Skeletal muscle satellite cell (primary cell): ENCODE results near the gene GIPC3.

Experiments
- H3K27me3 ChIP-seq: 2 replicates; pipeline ENCODE4 v1.7.0; 2013; ENCODE audit warnings: low read length; ENCODE audit not compliant: control insufficient read depth, insufficient read depth
- H3K36me3 ChIP-seq: 2 replicates; pipeline ENCODE4 v1.7.0; 2013; ENCODE audit warnings: mild to moderate bottlenecking, control low read depth, low read length; ENCODE audit not compliant: insufficient read depth
- H3K4me1 ChIP-seq: 2 replicates; pipeline ENCODE4 v1.7.0; 2013; ENCODE audit warnings: low read length; ENCODE audit not compliant: control insufficient read depth, insufficient read depth
- H3K4me2 ChIP-seq: 2 replicates; pipeline ENCODE4 v1.7.0; 2013; ENCODE audit warnings: mild to moderate bottlenecking, low read length
- H3K4me3 ChIP-seq: 2 replicates; pipeline ENCODE4 v1.7.0; 2013; ENCODE audit warnings: low read length
- H3K9ac ChIP-seq: 2 replicates; pipeline ENCODE4 v1.7.0; 2013; ENCODE audit warnings: mild to moderate bottlenecking, low read depth, low read length, moderate library complexity
- H3K9me3 ChIP-seq: replicated peaks from 2 replicates; pipeline ENCODE4 v1.7.0; 2013; ENCODE audit warnings: mild to moderate bottlenecking, control low read depth, low read length

GIPC3 gene

DNA sequence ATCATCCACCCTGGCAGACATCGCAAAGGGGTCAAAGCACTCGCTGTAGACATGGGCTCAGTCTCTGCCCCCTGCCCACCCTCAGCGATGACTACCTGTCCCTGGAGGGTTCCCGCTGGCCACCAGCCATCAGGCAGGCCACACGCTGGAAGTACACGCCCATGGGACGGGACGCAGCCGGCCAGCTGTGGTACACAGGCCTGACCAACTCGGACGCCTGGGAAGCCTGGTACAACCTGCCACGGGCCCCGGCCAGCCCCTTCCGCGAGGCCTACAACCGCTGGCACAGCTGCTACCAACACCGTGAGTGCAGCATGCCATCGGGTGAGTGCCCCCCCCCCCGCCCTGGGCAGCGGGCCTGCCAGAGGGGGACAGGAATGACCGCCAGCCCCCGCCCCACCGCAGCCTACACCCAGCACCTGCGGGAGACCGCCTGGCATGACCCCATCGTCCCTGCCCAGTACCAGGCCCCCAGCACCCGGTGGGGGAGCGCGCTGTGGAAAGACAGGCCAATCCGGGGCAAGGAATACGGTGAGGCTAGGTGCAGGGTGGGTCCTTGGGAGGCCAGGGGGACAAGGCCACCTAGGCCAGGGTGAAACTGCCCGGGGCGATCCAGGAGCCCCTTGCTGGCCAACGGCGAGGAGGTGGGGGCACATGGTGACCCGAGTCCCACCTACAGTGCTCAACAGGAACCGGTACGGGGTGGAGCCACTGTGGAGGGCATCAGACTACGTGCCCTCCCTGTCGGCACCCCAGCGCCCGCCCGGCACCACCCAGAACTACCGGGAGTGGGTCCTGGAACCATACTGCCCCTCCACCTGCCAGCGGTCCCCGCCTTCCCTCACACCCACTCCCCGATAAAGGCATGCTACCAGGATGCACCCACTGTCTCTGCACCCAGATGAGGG is 41.9 kb upstream of the GIPC3 start:
- Histone ChIP-seq H3K9ac (no peak overlapping the region), H3K9me3 (no peaks in the 10 kb centered on the region), H3K4me3 (no peak overlapping the region), H3K36me3 (peaks cover 23% of the 10 kb centered on the region), H3K4me1 (no peaks in the 10 kb centered on the region), H3K27me3 (no peaks in the 10 kb centered on the region), H3K4me2 (no peak overlapping the region)

DNA sequence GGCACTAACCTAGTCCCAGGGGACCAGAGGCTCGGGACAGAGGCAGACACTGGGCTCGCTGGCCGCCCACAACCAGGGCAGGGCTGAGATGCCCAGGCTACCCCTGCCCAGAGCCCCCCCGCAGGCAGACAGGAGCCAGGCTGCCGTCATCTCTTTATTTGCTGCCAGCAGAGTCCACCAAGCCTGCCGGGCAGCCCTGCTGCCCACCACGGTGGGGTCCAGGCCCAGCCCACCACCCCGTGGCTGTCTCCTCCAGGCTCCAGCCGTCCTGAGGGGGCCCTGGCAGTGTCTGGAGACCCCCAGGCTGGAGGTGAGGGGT is 41.3 kb upstream of the GIPC3 start:
- no peaks in the 10 kb centered on the region for H3K4me1 ChIP-seq
- no peak overlapping the region for H3K9ac ChIP-seq
- no peak overlapping the region for H3K4me2 ChIP-seq
- H3K27me3 ChIP-seq: no peaks in the 10 kb centered on the region
- H3K36me3 ChIP-seq: peaks cover 25% of the 10 kb centered on the region
- H3K9me3 ChIP-seq: no peaks in the 10 kb centered on the region
- no peak overlapping the region for H3K4me3 ChIP-seq

- peaks cover 21% of the 10 kb centered on the region for H3K36me3 ChIP-seq
- no peak overlapping the region for H3K4me2 ChIP-seq
- H3K9me3 ChIP-seq: no peaks in the 10 kb centered on the region
- no peak overlapping the region for H3K4me3 ChIP-seq
- H3K9ac ChIP-seq: no peak overlapping the region
- H3K4me1 ChIP-seq: no peaks in the 10 kb centered on the region
- no peaks in the 10 kb centered on the region for H3K27me3 ChIP-seq
These were observed 40.3 kb upstream of the GIPC3 start for GRCh38 chr19:3544742-3545668.

- Histone ChIP-seq H3K9ac (no peak overlapping the region), H3K36me3 (peaks cover 21% of the 10 kb centered on the region)
These were observed 39.6 kb upstream of the GIPC3 start for GRCh38 chr19:3545669-3546034.

DNA sequence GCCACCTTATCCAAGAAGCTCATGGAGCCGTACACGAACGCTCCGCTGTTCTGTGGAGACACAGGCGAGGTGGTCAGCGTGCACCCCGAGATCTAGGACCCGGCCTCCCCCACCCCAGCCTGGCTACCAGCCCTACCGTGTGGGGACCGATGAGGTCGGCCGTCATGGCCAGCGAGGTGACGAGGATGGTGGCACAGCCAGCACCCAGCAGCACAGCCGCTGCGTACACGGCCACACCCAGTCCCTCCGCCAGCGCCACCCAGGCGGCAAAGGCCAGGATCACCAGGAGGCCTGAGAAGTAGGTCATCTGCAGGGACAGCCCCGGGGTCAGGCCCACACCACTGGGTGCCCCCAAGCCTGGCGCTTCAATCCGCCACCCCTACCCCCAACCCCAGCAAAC is 39.2 kb upstream of the GIPC3 start:
- no peaks in the 10 kb centered on the region for H3K4me1 ChIP-seq
- no peaks in the 10 kb centered on the region for H3K27me3 ChIP-seq
- no peak overlapping the region for H3K4me2 ChIP-seq
- H3K9ac ChIP-seq: no peak overlapping the region
- no peaks in the 10 kb centered on the region for H3K9me3 ChIP-seq
- peaks cover 21% of the 10 kb centered on the region for H3K36me3 ChIP-seq
- no peak overlapping the region for H3K4me3 ChIP-seq

More at GRCh38 chr19:3545669-3546034, 39.6 kb upstream of the GIPC3 start:
- no peaks in the 10 kb centered on the region for H3K27me3 ChIP-seq
- no peak overlapping the region for H3K4me3 ChIP-seq
- H3K4me2 ChIP-seq: no peak overlapping the region
- H3K4me1 ChIP-seq: no peaks in the 10 kb centered on the region
- no peaks in the 10 kb centered on the region for H3K9me3 ChIP-seq

GRCh38 chr19:3547301-3547731 is 38.0 kb upstream of the GIPC3 start:
- H3K4me1 ChIP-seq: no peaks in the 10 kb centered on the region
- no peak overlapping the region for H3K4me2 ChIP-seq
- peaks cover 21% of the 10 kb centered on the region for H3K36me3 ChIP-seq
- no peaks in the 10 kb centered on the region for H3K27me3 ChIP-seq
- H3K4me3 ChIP-seq: no peak overlapping the region
- H3K9me3 ChIP-seq: no peaks in the 10 kb centered on the region
- H3K9ac ChIP-seq: no peak overlapping the region

GRCh38 chr19:3547767-3548282 is 37.5 kb upstream of the GIPC3 start:
- no peak overlapping the region for H3K4me3 ChIP-seq
- H3K9me3 ChIP-seq: no peaks in the 10 kb centered on the region
- H3K36me3 ChIP-seq: peaks cover 21% of the 10 kb centered on the region
- no peak overlapping the region for H3K4me2 ChIP-seq
- no peaks in the 10 kb centered on the region for H3K27me3 ChIP-seq
- H3K4me1 ChIP-seq: no peaks in the 10 kb centered on the region
- no peak overlapping the region for H3K9ac ChIP-seq

GRCh38 chr19:3548606-3549005 is 36.7 kb upstream of the GIPC3 start:
- no peak overlapping the region for H3K4me2 ChIP-seq
- peaks cover 21% of the 10 kb centered on the region for H3K36me3 ChIP-seq
- H3K9ac ChIP-seq: no peak overlapping the region
- H3K4me3 ChIP-seq: no peak overlapping the region
- H3K27me3 ChIP-seq: no peaks in the 10 kb centered on the region
- H3K9me3 ChIP-seq: no peaks in the 10 kb centered on the region
- no peaks in the 10 kb centered on the region for H3K4me1 ChIP-seq

- Histone ChIP-seq H3K4me1 (no peaks in the 10 kb centered on the region), H3K36me3 (peaks cover 21% of the 10 kb centered on the region), H3K9ac (no peak overlapping the region)
These were observed 35.5 kb upstream of the GIPC3 start for GRCh38 chr19:3549816-3550215.

GRCh38 chr19:3550947-3551791 is 34.1 kb upstream of the GIPC3 start:
- Histone ChIP-seq H3K4me3 (no peak overlapping the region), H3K9me3 (no peaks in the 10 kb centered on the region), H3K9ac (no peak overlapping the region), H3K27me3 (no peaks in the 10 kb centered on the region), H3K4me2 (no peak overlapping the region), H3K36me3 (peaks cover 11% of the 10 kb centered on the region), H3K4me1 (peaks cover 8% of the 10 kb centered on the region)

More at GRCh38 chr19:3549816-3550215, 35.5 kb upstream of the GIPC3 start:
- Histone ChIP-seq H3K4me2 (no peak overlapping the region), H3K27me3 (no peaks in the 10 kb centered on the region), H3K4me3 (no peak overlapping the region), H3K9me3 (no peaks in the 10 kb centered on the region)

DNA sequence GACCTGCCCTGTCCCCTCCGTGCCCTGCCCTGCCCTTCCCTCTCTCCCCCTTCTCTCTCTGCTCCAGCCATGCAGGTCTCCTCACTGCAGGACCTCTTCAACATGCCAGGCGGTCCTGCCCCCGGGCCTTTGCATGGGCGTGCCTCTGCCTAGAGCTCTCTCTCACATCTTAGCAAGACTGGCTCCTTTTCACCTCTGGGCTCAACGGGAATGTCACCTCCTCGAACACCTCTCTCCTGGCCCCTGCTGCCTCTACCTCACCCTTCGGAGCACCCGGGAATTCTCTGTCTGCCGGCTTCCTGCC is 33.5 kb upstream of the GIPC3 start:
- Histone ChIP-seq H3K4me1 (peaks cover 13% of the 10 kb centered on the region), H3K27me3 (no peaks in the 10 kb centered on the region), H3K4me2 (no peak overlapping the region), H3K9ac (no peak overlapping the region), H3K36me3 (peaks cover 7% of the 10 kb centered on the region), H3K4me3 (no peak overlapping the region), H3K9me3 (no peaks in the 10 kb centered on the region)
